ENCODE measurements around the gene TM4SF1. TPM values are rescaled to one million over a fixed set of nuclear protein-coding genes. Genes with fewer than 3 reads are reported as not detected.

TM4SF1 gene
- total RNA-seq, 1 experiment from 2014 or later = 0.66 TPM

- Histone ChIP-seq H3K9me2 (ENCODE audit: insufficient read depth) (no peaks in the 10 kb centered on the region), H3K27ac (ENCODE audit: low read depth, low read length) (peak overlapping the region; percentile 47; the same call in 1 of the 2 replicates), H3K36me3 (ENCODE audit: control insufficient read depth in 1 of 2, insufficient read depth in 2 of 2, low read length in 2 of 2) (0 out of 4 replicates have a peak, but pooled peaks cover 0 to 5% of the 10 kb centered on the region in 2 experiments), H4K20me1 (ENCODE audit: insufficient read depth) (no peaks in the 10 kb centered on the region), H3K4me2 (ENCODE audit: low read length) (peak overlapping the region; percentile 69), H3K9me3 (ENCODE audit: control insufficient read depth in 1 of 2, insufficient read depth in 1 of 2, low read depth in 1 of 2, low read length in 2 of 2) (no peaks in the 10 kb centered on the region; a peak in 1 of 4 replicates), H3K4me3 (replicated peaks in 1 of 2; ENCODE audit: low read depth in 1 of 2, low read length in 2 of 2) (peak overlapping the region in 1 of 2 experiments; percentile 23; a peak in 1 of 4 replicates), H2AFZ (ENCODE audit: low read depth, low read length, poor library complexity, severe bottlenecking) (no peak overlapping the region), H3K4me1 (ENCODE audit: control insufficient read depth in 1 of 2, insufficient read depth in 2 of 2, low read length in 2 of 2) (peaks cover 20 to 61% of the 10 kb centered on the region in 2 experiments), H3K27me3 (ENCODE audit: insufficient read depth, low read length) (peaks cover 3% of the 10 kb centered on the region; the same call in 1 of the 2 replicates), H3K79me2 (ENCODE audit: insufficient read depth, low read length) (no peaks in the 10 kb centered on the region), H3K9ac (ENCODE audit: low read length) (peak overlapping the region; percentile 49)
- RAD21 ChIA-PET (ENCODE audit: low non-redundant PET in 1 of 2, low total read pairs in 2 of 2, uncharacterized antibody in 2 of 2, unreplicated experiment in 2 of 2) = no interaction called here
- POLR2A ChIA-PET = no interaction called here
- ATAC-seq (no peak), DNase-seq (ENCODE audit: low read depth, low spot score) (no peak)
- BruUV-seq (replicated peaks) = no TSS peak
- intact Hi-C loops (cut with micrococcal nuclease) = no loop called here
- CTCF ChIA-PET = interaction anchor here (2.3 kb wide), 1 partner anchor 14 kb away, joined by 6 read pairs; no protein-coding TSS in a partner anchor
- TF ChIP-seq EZH2 (IDR thresholded peaks at IDR 0.05) (no peak), RAD21 (IDR thresholded peaks at IDR 0.05; ENCODE audit: low read depth) (no peak), CBX3 (IDR thresholded peaks at IDR 0.05; ENCODE audit: low read depth) (no peak), TCF7L2 (IDR thresholded peaks at IDR 0.05; ENCODE audit: borderline replicate concordance, extremely low read depth, insufficient read depth, insufficient read length) (no peak), ZBTB33 (IDR thresholded peaks at IDR 0.05; ENCODE audit: extremely low read depth, insufficient replicate concordance, low read length) (no peak), SRF (IDR thresholded peaks at IDR 0.05; ENCODE audit: low read depth) (no peak), POLR2A (IDR thresholded peaks at IDR 0.05; ENCODE audit: borderline replicate concordance, extremely low read depth, insufficient read depth, insufficient read length) (no peak), EGR1 (IDR thresholded peaks at IDR 0.05; ENCODE audit: low read depth) (no peak)
Measured at GRCh38 chr3:149386299-149386606, 8.8 kb upstream of the TM4SF1 start.
